OCI-LY1 (cell line): ENCODE data around the gene SFT2D3.

ENCODE experiments used
- H2AFZ ChIP-seq: fragments of 200-600 bp; sonication (generic), shearing (Covaris generic); 2 replicates; pipeline ENCODE4 v1.6.0; 2014; ENCODE audit warnings: antibody characterized with exemption, mild to moderate bottlenecking, low read length
- H3F3A ChIP-seq: fragments of 200-600 bp; sonication (generic), shearing (Covaris generic); 2 replicates; pipeline ENCODE4 v1.6.0; 2014; ENCODE audit warnings: mild to moderate bottlenecking, antibody characterized with exemption, low read length, moderate library complexity; ENCODE audit not compliant: insufficient read depth
- H3K27ac ChIP-seq: fragments of 200-600 bp; sonication (generic); 2 replicates; pipeline ENCODE4 v1.5.1; 2014; ENCODE audit warnings: low read length, mixed run types, mild to moderate bottlenecking, low read depth; ENCODE audit not compliant: poor library complexity, severe bottlenecking
- H3K27me3 ChIP-seq: fragments of 200-600 bp; sonication (generic); 2 replicates; pipeline ENCODE4 v1.6.0; 2014; ENCODE audit warnings: antibody characterized with exemption, mild to moderate bottlenecking, low read length, moderate library complexity; ENCODE audit not compliant: insufficient read depth
- H3K36me3 ChIP-seq: fragments of 200-600 bp; sonication (generic); 2 replicates; pipeline ENCODE4 v1.6.1; 2014; ENCODE audit warnings: mild to moderate bottlenecking, antibody characterized with exemption, low read length, moderate library complexity, mixed read lengths; ENCODE audit not compliant: insufficient read depth
- H3K4me1 ChIP-seq: fragments of 200-600 bp; sonication (generic); 2 replicates; pipeline ENCODE4 v1.5.1; 2014; ENCODE audit warnings: mild to moderate bottlenecking, low read length, moderate library complexity; ENCODE audit not compliant: insufficient read depth, severe bottlenecking
- H3K4me2 ChIP-seq: fragments of 200-600 bp; sonication (generic), shearing (Covaris generic); 2 replicates; pipeline ENCODE4 v1.6.1; 2014; ENCODE audit warnings: low read length
- H3K4me3 ChIP-seq: fragments of 200-600 bp; sonication (generic); 2 replicates; pipeline ENCODE4 v1.5.1; 2014; ENCODE audit warnings: low read length, low read depth, mild to moderate bottlenecking, mixed read lengths; ENCODE audit not compliant: poor library complexity, severe bottlenecking
- H3K79me2 ChIP-seq: fragments of 200-600 bp; shearing (Covaris generic); 2 replicates; pipeline ENCODE4 v1.6.1; 2016; ENCODE audit warnings: mixed run types, low read length, mixed read lengths; ENCODE audit not compliant: insufficient read depth
- H3K9ac ChIP-seq: fragments of 200-600 bp; sonication (generic), shearing (Covaris generic); 2 replicates; pipeline ENCODE4 v1.6.1; 2014; ENCODE audit warnings: mild to moderate bottlenecking, low read length, mixed read lengths
- H3K9me2 ChIP-seq: fragments of 200-600 bp; sonication (generic), shearing (Covaris generic); 2 replicates; pipeline ENCODE4 v1.6.1; 2014; ENCODE audit warnings: low read depth, mild to moderate bottlenecking, low read length, mixed read lengths
- H3K9me3 ChIP-seq: fragments of 200-600 bp; shearing (Covaris generic); 2 replicates; pipeline ENCODE4 v1.6.1; 2014; ENCODE audit warnings: low read length, mixed read lengths
- H4K20me1 ChIP-seq: fragments of 200-600 bp; sonication (generic), shearing (Covaris generic); 2 replicates; pipeline ENCODE4 v1.6.0; 2016; ENCODE audit warnings: mild to moderate bottlenecking, low read length; ENCODE audit not compliant: insufficient read depth
- EZH2 ChIP-seq: fragments of 200-600 bp; sonication (generic), shearing (Covaris generic); IDR thresholded peaks from 2 replicates; pipeline ENCODE4 v1.8.0; 2017; ENCODE audit warnings: borderline replicate concordance, mixed run types, mild to moderate bottlenecking, antibody characterized with exemption, low read length, moderate library complexity, mixed read lengths
- TF ChIP-seq, protein P1 (sequence below): fragments of 200-600 bp; sonication (generic), shearing (Covaris generic); IDR thresholded peaks from 2 replicates; pipeline ENCODE4 v1.5.1; 2017; ENCODE audit warnings: mild to moderate bottlenecking, antibody characterized with exemption, low read length, moderate library complexity, mixed read lengths

The SFT2D3 gene

DNA sequence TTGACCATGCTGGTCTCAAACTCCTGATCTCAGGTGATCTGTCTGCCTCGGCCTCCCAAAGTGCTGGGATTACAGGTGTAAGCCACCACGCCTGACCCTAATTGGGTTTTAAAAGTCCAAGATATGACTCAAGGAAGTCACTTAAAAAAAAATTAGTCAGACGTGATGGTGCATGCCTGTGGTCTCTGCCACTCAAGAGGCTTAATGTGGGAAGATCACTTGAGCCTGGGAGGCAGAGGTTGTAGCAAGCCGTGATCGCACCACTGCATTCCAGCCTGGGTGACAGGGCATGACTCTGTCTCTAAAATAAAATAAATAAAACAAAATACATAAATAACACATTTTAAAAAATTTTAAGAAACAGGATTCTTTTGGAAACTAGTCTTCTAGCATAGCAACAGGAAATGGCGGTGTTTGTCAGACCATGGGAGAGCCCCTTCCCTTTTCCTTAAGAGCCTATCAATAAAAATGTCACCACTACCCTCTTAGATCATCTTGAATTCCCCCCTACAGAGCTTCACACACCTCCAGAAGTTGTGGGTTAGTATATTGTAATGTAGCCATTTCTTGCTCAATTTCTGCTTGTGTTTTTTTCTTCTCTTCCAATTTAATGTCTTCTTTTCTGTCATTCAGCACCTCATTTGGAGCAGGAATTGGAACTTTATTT is 20.1 kb downstream of the SFT2D3 start:
- no peak overlapping the region for H3K27ac ChIP-seq
- no peaks in the 10 kb centered on the region for H3F3A ChIP-seq
- no peaks in the 10 kb centered on the region for H3K9me3 ChIP-seq
- H3K27me3 ChIP-seq = no peaks in the 10 kb centered on the region
- H3K79me2 ChIP-seq = no peaks in the 10 kb centered on the region
- H3K4me2 ChIP-seq = no peak overlapping the region
- H4K20me1 ChIP-seq = no peaks in the 10 kb centered on the region
- H3K36me3 ChIP-seq = peaks cover 87% of the 10 kb centered on the region
- no peak overlapping the region for H2AFZ ChIP-seq
- H3K4me1 ChIP-seq = no peaks in the 10 kb centered on the region
- no peak overlapping the region for H3K4me3 ChIP-seq
- TF ChIP-seq, protein P1, sequence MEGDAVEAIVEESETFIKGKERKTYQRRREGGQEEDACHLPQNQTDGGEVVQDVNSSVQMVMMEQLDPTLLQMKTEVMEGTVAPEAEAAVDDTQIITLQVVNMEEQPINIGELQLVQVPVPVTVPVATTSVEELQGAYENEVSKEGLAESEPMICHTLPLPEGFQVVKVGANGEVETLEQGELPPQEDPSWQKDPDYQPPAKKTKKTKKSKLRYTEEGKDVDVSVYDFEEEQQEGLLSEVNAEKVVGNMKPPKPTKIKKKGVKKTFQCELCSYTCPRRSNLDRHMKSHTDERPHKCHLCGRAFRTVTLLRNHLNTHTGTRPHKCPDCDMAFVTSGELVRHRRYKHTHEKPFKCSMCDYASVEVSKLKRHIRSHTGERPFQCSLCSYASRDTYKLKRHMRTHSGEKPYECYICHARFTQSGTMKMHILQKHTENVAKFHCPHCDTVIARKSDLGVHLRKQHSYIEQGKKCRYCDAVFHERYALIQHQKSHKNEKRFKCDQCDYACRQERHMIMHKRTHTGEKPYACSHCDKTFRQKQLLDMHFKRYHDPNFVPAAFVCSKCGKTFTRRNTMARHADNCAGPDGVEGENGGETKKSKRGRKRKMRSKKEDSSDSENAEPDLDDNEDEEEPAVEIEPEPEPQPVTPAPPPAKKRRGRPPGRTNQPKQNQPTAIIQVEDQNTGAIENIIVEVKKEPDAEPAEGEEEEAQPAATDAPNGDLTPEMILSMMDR = no peak
- TF ChIP-seq EZH2 = no peak
- no peaks in the 10 kb centered on the region for H3K9me2 ChIP-seq
- no peak overlapping the region for H3K9ac ChIP-seq

DNA sequence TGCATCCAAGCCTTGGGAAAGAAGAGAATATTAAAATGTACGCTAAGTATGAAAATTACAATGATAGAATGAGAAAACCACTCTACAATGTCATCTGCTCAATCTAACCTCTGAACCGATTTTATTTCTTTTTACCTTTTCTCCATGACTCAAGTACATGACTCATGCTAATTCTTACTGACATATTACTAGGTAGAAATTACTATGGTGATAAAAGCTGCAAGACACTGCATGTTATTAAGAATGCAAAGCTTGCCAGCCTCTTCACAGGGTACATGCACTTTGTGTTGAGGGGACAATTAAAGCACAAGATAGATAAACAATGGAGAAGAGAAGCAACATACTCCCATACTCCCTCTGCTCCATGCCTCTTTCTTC is 20.7 kb downstream of the SFT2D3 start:
- no peak overlapping the region for H3K4me2 ChIP-seq
- H3K9me2 ChIP-seq = no peaks in the 10 kb centered on the region
- H3K27me3 ChIP-seq = no peaks in the 10 kb centered on the region
- H2AFZ ChIP-seq = no peak overlapping the region
- H3K4me1 ChIP-seq = no peaks in the 10 kb centered on the region
- H3K79me2 ChIP-seq = no peaks in the 10 kb centered on the region
- H3F3A ChIP-seq = no peaks in the 10 kb centered on the region
- H3K27ac ChIP-seq = no peak overlapping the region
- H3K36me3 ChIP-seq = peaks cover 83% of the 10 kb centered on the region
- H4K20me1 ChIP-seq = no peaks in the 10 kb centered on the region
- TF ChIP-seq, protein P1 = no peak
- TF ChIP-seq EZH2 = no peak
- H3K9ac ChIP-seq = no peak overlapping the region
- H3K9me3 ChIP-seq = no peaks in the 10 kb centered on the region
- no peak overlapping the region for H3K4me3 ChIP-seq

DNA sequence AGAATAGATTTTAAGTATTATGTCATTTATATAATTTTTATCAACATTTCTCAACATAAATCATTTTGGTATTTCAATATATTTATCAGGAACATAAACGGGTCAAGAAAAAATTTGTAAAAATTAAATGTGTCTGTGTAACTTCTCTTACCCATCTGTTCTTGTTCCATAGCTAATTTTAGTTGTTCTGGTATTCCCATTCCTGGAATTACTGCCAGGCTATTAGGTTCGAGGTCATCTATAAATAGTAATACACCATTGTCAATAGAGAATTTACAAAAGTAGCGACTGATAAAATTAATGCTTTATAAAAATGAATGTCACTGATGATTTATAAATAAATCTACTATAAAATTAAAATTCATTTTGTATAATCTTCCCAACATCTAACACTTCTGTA is 21.5 kb downstream of the SFT2D3 start:
- Histone ChIP-seq H3K4me1 (no peaks in the 10 kb centered on the region), H2AFZ (no peak overlapping the region), H3K36me3 (peaks cover 76% of the 10 kb centered on the region), H3K4me3 (no peak overlapping the region), H3K9me2 (no peaks in the 10 kb centered on the region), H3K79me2 (no peaks in the 10 kb centered on the region), H3K9ac (no peak overlapping the region), H3K27me3 (no peaks in the 10 kb centered on the region), H3K9me3 (no peaks in the 10 kb centered on the region), H3F3A (no peaks in the 10 kb centered on the region), H4K20me1 (no peaks in the 10 kb centered on the region), H3K27ac (no peak overlapping the region), H3K4me2 (no peak overlapping the region)
- TF ChIP-seq, protein P1 = no peak
- TF ChIP-seq EZH2 = no peak
